HCT116 (cell line): ENCODE results near the gene PIAS2. TPM values are rescaled to one million over a fixed set of nuclear protein-coding genes. Genes with fewer than 3 reads are reported as not detected.

ENCODE experiments used
- ATAC-seq: fragments of 200-7000 bp; cut with Tn5 transposase; 2 replicates; pipeline ENCODE4 v1.9.1; 2020; ENCODE audit warnings: mild to moderate bottlenecking, moderate library complexity
- BruUV-seq: library from RNA; stranded (reverse); fragments of 400-500 nt; replicated peaks from 2 replicates; lab custom pipeline; 2021; lab: Mats Ljungman, UMichigan
- CTCF ChIA-PET: fragments of 300-600 bp; sonication (Branson Sonifier 250); formaldehyde crosslinking; loops from one replicate; lab custom pipeline; 2021; ENCODE audit warnings: antibody characterized with exemption; lab: Charles Lee
- POLR2A ChIA-PET: fragments of 300-600, 350-600 bp; sonication (Branson Sonifier 250); formaldehyde crosslinking; loops from one replicate; lab custom pipeline; 2021; ENCODE audit warnings: antibody characterized with exemption; lab: Charles Lee
- RAD21 ChIA-PET, 2 experiments: fragments of 300-600 bp; sonication (Branson Sonifier 250); formaldehyde crosslinking; loops; one replicate each; lab custom pipeline; 2023; ENCODE audit warnings: low total read pairs in 2 of 2; ENCODE audit not compliant: uncharacterized antibody in 2 of 2, unreplicated experiment in 2 of 2, low non-redundant PET in 1 of 2; lab: Charles Lee
- DNase-seq: peaks from one replicate; pipeline ENCODE4 v3.0.0-alpha.2; 2010; ENCODE audit warnings: low read depth, low spot score
- H2AFZ ChIP-seq: fragments of 200-600 bp; shearing (Covaris generic), sonication (generic); 2 replicates; pipeline ENCODE4 v1.6.1; 2017; ENCODE audit warnings: low read depth, mixed run types, mixed read lengths, antibody characterized with exemption, low read length; ENCODE audit not compliant: poor library complexity, severe bottlenecking
- H3K27ac ChIP-seq: 2 replicates; pipeline ENCODE4 v1.5.1; 2012; ENCODE audit warnings: low read depth, low read length
- H3K27me3 ChIP-seq: fragments of 200-600 bp; sonication (generic); 2 replicates; pipeline ENCODE4 v1.6.1; 2016; ENCODE audit warnings: mixed run types, low read length, mixed read lengths; ENCODE audit not compliant: insufficient read depth
- H3K36me3 ChIP-seq, 2 experiments: fragments of 200-500 bp in 1 of 2; fragments of 200-600 bp in 1 of 2; sonication (Bioruptor generic) in 1 of 2; sonication (generic) in 1 of 2; 2 replicates each; pipeline versions ENCODE4 v1.5.1 to v1.6.1; 2014 to 2016; ENCODE audit warnings: low read length in 2 of 2, inconsistent platforms in 1 of 2, mixed read lengths in 1 of 2, mixed run types in 1 of 2; ENCODE audit not compliant: insufficient read depth in 2 of 2, control insufficient read depth in 1 of 2
- H3K4me1 ChIP-seq, 2 experiments: fragments of 200-600 bp in 1 of 2; sonication (generic) in 1 of 2; 2 replicates each; pipeline versions ENCODE4 v1.5.1 to v1.6.1; 2012 to 2017; ENCODE audit warnings: low read length in 2 of 2, inconsistent platforms in 1 of 2, mild to moderate bottlenecking in 1 of 2, mixed read lengths in 1 of 2, mixed run types in 1 of 2, moderate library complexity in 1 of 2; ENCODE audit not compliant: insufficient read depth in 2 of 2, control insufficient read depth in 1 of 2
- H3K4me2 ChIP-seq: fragments of 200-600 bp; sonication (generic); 2 replicates; pipeline ENCODE4 v1.6.1; 2017; ENCODE audit warnings: mixed run types, low read length, mixed read lengths
- H3K4me3 ChIP-seq, 2 experiments: fragments of 200-600 bp in 1 of 2; sonication (generic) in 1 of 2; replicated peaks in 1 of 2; 2 replicates each; pipeline ENCODE4 v1.5.1; 2011 to 2016; ENCODE audit warnings: low read length in 2 of 2, control low read depth in 1 of 2, low read depth in 1 of 2, mild to moderate bottlenecking in 1 of 2, mixed read lengths in 1 of 2, mixed run types in 1 of 2
- H3K79me2 ChIP-seq: fragments of 200-600 bp; sonication (generic); 2 replicates; pipeline ENCODE4 v1.6.1; 2017; ENCODE audit warnings: mild to moderate bottlenecking, mixed run types, low read length, moderate library complexity, mixed read lengths; ENCODE audit not compliant: insufficient read depth
- H3K9ac ChIP-seq: fragments of 200-600 bp; sonication (generic); 2 replicates; pipeline ENCODE4 v1.6.1; 2016; ENCODE audit warnings: low read length, mixed read lengths
- H3K9me2 ChIP-seq: fragments of 200-600 bp; sonication (generic), shearing (Covaris generic); 2 replicates; pipeline ENCODE4 v1.6.1; 2017; ENCODE audit warnings: mixed run types, mild to moderate bottlenecking, moderate library complexity; ENCODE audit not compliant: insufficient read depth
- H3K9me3 ChIP-seq, 2 experiments: fragments of 200-500 bp in 1 of 2; fragments of 200-600 bp in 1 of 2; sonication (Bioruptor generic) in 1 of 2; sonication (generic) in 1 of 2; 2 replicates each; pipeline ENCODE4 v1.6.1; 2014 to 2017; ENCODE audit warnings: low read length in 2 of 2, mixed read lengths in 2 of 2, inconsistent platforms in 1 of 2, low read depth in 1 of 2, mild to moderate bottlenecking in 1 of 2, mixed run types in 1 of 2, moderate library complexity in 1 of 2; ENCODE audit not compliant: control insufficient read depth in 1 of 2, insufficient read depth in 1 of 2
- H4K20me1 ChIP-seq: fragments of 200-600 bp; sonication (generic), shearing (Covaris generic); 2 replicates; pipeline ENCODE4 v1.6.1; 2017; ENCODE audit warnings: mixed run types, mild to moderate bottlenecking, moderate library complexity; ENCODE audit not compliant: insufficient read depth
- ATF3 ChIP-seq: IDR thresholded peaks from 2 replicates; pipeline ENCODE4 v1.6.1; 2012
- EGR1 ChIP-seq: IDR thresholded peaks from 2 replicates; pipeline ENCODE4 v1.6.1; 2012; ENCODE audit warnings: low read depth
- ELF1 ChIP-seq: IDR thresholded peaks from 2 replicates; pipeline ENCODE4 v1.6.1; 2012; ENCODE audit warnings: low read depth, borderline replicate concordance
- EZH2phosphoT487 ChIP-seq: fragments of 200-600 bp; IDR thresholded peaks from 2 replicates; pipeline ENCODE4 v1.6.1; 2018; ENCODE audit warnings: antibody characterized with exemption, borderline replicate concordance
- POLR2A ChIP-seq: IDR thresholded peaks from 2 replicates; pipeline ENCODE4 v1.7.0; 2011; ENCODE audit warnings: borderline replicate concordance; ENCODE audit not compliant: insufficient read depth, insufficient read length; ENCODE audit errors: extremely low read depth
- RAD21 ChIP-seq: IDR thresholded peaks from 2 replicates; pipeline ENCODE4 v1.6.1; 2012; ENCODE audit warnings: low read depth, mild to moderate bottlenecking
- REST ChIP-seq: IDR thresholded peaks from 2 replicates; pipeline ENCODE4 v1.6.1; 2012; ENCODE audit warnings: low read depth
- SIN3A ChIP-seq: IDR thresholded peaks from 2 replicates; pipeline ENCODE4 v1.6.1; 2012; ENCODE audit warnings: low read depth
- TCF7L2 ChIP-seq: IDR thresholded peaks from 2 replicates; pipeline ENCODE4 v1.7.0; 2011; ENCODE audit warnings: borderline replicate concordance, inconsistent platforms; ENCODE audit not compliant: insufficient read depth, insufficient read length; ENCODE audit errors: extremely low read depth
- YY1 ChIP-seq: IDR thresholded peaks from 2 replicates; pipeline ENCODE4 v1.6.1; 2011; ENCODE audit warnings: low read length, low read depth, moderate library complexity, mild to moderate bottlenecking; ENCODE audit not compliant: insufficient replicate concordance; ENCODE audit errors: extremely low read depth
- ZBTB33 ChIP-seq: IDR thresholded peaks from 2 replicates; pipeline ENCODE4 v1.6.1; 2011; ENCODE audit warnings: mild to moderate bottlenecking, low read length, moderate library complexity; ENCODE audit not compliant: insufficient replicate concordance; ENCODE audit errors: extremely low read depth
- ZFX ChIP-seq: fragments of 450-650 bp; IDR thresholded peaks from 2 replicates; pipeline ENCODE4 v1.6.1; 2017
- ZNF274 ChIP-seq: fragments of 200-500 bp; sonication (Bioruptor generic); IDR thresholded peaks from 2 replicates; pipeline ENCODE4 v1.6.1; 2014; ENCODE audit warnings: mild to moderate bottlenecking, low read depth, low read length, inconsistent platforms
- intact Hi-C: fragments of 100-400 bp; cut with micrococcal nuclease; formaldehyde crosslinking; loops from 2 replicates; pipeline ENCODE4 v1.10.0; 2022
- total RNA-seq: library from RNA; stranded (reverse); gene quantifications from one replicate; pipeline ENCODE4 v1.2.1, GENCODE V29; 2021; ENCODE audit not compliant: unreplicated experiment

Gene PIAS2
- total RNA-seq, 1 experiment from 2014 or later: 31.7 TPM

GRCh38 chr18:46868169-46868921, 49.0 kb downstream of the PIAS2 start:
- Histone ChIP-seq H3K4me3 (no peak overlapping the region), H3K9me3 (peaks cover 3 to 5% of the 10 kb centered on the region in 2 experiments; a peak in 2 of 4 replicates), H3K36me3 (no peaks in the 10 kb centered on the region), H3K4me2 (no peak overlapping the region), H3K4me1 (0 out of 4 replicates have a peak, but pooled peaks cover 0 to 4% of the 10 kb centered on the region in 2 experiments), H3K9me2 (no peaks in the 10 kb centered on the region), H3K9ac (no peak overlapping the region), H3K27ac (no peak overlapping the region), H3K79me2 (peaks cover 55% of the 10 kb centered on the region), H2AFZ (no peak overlapping the region), H4K20me1 (no peaks in the 10 kb centered on the region), H3K27me3 (no peaks in the 10 kb centered on the region)
- DNase-seq (no peak), ATAC-seq (no peak)
- RAD21 ChIA-PET: no interaction called here
- TF ChIP-seq EGR1 (no peak), POLR2A (no peak), ELF1 (no peak), ZBTB33 (no peak), TCF7L2 (no peak), SIN3A (no peak), YY1 (no peak), REST (no peak), ZNF274 (no peak), EZH2phosphoT487 (no peak), ZFX (no peak), ATF3 (no peak), RAD21 (no peak)
- POLR2A ChIA-PET: no interaction called here
- CTCF ChIA-PET: no interaction called here
- intact Hi-C loops: no loop called here
- BruUV-seq: no TSS peak
